ENCODE data around the gene HOXA6. TPM values are rescaled to one million over a fixed set of nuclear protein-coding genes. Genes with fewer than 3 reads are reported as not detected.

The HOXA6 gene
- total and polyA plus RNA-seq, 2 donors (not counting 3 experiments of a cell fraction or from before 2014, with no cell fraction given), result 10.0 to 20.7 TPM

DNA sequence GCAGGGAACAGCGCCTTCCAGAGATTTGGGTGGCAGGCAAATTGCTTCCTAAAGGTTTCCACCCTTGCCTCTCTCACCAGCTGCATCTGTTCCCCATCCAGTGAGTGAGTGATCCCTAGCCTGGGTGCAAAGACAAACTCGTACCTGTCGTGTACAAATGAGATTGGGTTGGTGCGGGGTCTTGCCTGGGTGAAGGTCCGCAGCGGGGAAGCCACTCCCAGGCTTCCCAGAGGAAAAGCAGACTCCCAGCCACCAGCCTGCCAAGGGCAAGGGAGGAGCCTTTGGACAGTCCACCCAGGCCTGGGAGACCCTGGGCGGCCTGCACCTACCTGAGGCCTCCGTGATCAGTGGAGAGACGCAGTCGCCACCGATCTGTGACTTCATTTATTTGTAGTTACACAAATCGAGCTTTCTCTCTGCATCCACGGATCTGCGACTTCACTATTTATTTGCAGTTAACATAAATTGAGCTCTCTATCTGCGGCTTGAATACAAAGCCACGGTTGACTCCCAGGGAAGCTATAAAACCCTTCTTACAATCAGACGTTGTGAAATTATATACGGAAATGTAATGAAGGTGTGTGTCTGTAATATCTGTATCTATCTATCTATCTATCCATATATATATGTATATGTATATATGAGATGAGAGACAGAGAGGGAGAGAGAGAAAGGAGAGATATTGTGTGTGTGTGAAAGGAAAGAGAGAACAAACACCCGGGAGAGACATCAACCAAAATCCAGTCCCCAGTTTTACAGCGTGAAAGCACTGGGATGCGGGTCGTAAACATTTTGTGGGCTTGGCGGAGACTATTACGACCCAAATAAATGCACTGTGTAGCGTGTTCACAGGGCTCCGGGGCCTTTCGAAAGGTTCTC is 11.9 kb upstream of the HOXA6 start:
- H4K20me1 ChIP-seq (replicated peaks; ENCODE audit: control insufficient read depth, extremely low read depth, insufficient read depth, low read length), result no peaks in the 10 kb centered on the region
- H3K9ac ChIP-seq (replicated peaks; ENCODE audit: extremely low read depth, insufficient read depth, low read length), result peak overlapping the region; percentile 78
- H3K36me3 ChIP-seq (ENCODE audit: control insufficient read depth in 2 of 2, extremely low read depth in 1 of 2, insufficient read depth in 2 of 2, low read length in 2 of 2), result peaks cover 3 to 7% of the 10 kb centered on the region in 2 experiments
- H3K27ac ChIP-seq (ENCODE audit: insufficient read depth, low read depth, low read length), result peak overlapping the region; percentile 69
- no peaks in the 10 kb centered on the region for H3K9me3 ChIP-seq (replicated peaks; ENCODE audit: control insufficient read depth, insufficient read depth, low read length)
- peaks cover 53% of the 10 kb centered on the region for H3K4me1 ChIP-seq (ENCODE audit: control insufficient read depth, extremely low read depth, insufficient read depth, low read length)
- POLR2A ChIA-PET, result interaction anchor here (0.9 to 1.2 kb wide), 3 partner anchors 9 to 11 kb away, joined by 3 to 4 read pairs (median 3); no protein-coding TSS in a partner anchor
- FAIRE-seq, result peak; percentile 59
- H3K4me2 ChIP-seq (ENCODE audit: insufficient read depth, low read length), result peak overlapping the region; percentile 74
- peaks cover 78% of the 10 kb centered on the region for H3K79me2 ChIP-seq (ENCODE audit: control insufficient read depth, insufficient read depth, low read length)
- H3K9me1 ChIP-seq (replicated peaks; ENCODE audit: control insufficient read depth, extremely low read depth, insufficient read depth, low read length), result no peaks in the 10 kb centered on the region
- peak; percentile 74 for DNase-seq (ENCODE audit: low read depth, low spot score)
- H3K4me3 ChIP-seq (replicated peaks in 1 of 3; ENCODE audit: insufficient read depth in 1 of 3, low read depth in 1 of 3, low read length in 3 of 3), result peak overlapping the region in 2 of 3 experiments; percentile 44 to 63
- TF ChIP-seq FOS (IDR thresholded peaks at IDR 0.05; ENCODE audit: borderline replicate concordance, insufficient read depth, low read length), result no peak
- TF ChIP-seq JUN (IDR thresholded peaks at IDR 0.05; ENCODE audit: borderline replicate concordance, insufficient read depth, insufficient read length, low read depth), result no peak
- no peak for TF ChIP-seq POLR2A (IDR thresholded peaks at IDR 0.05; ENCODE audit: low read depth, low read length)
- TF ChIP-seq EZH2 (IDR thresholded peaks at IDR 0.05; ENCODE audit: borderline replicate concordance, low read depth, low read length, severe bottlenecking), result no peak
- TF ChIP-seq, protein P1, sequence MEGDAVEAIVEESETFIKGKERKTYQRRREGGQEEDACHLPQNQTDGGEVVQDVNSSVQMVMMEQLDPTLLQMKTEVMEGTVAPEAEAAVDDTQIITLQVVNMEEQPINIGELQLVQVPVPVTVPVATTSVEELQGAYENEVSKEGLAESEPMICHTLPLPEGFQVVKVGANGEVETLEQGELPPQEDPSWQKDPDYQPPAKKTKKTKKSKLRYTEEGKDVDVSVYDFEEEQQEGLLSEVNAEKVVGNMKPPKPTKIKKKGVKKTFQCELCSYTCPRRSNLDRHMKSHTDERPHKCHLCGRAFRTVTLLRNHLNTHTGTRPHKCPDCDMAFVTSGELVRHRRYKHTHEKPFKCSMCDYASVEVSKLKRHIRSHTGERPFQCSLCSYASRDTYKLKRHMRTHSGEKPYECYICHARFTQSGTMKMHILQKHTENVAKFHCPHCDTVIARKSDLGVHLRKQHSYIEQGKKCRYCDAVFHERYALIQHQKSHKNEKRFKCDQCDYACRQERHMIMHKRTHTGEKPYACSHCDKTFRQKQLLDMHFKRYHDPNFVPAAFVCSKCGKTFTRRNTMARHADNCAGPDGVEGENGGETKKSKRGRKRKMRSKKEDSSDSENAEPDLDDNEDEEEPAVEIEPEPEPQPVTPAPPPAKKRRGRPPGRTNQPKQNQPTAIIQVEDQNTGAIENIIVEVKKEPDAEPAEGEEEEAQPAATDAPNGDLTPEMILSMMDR (IDR thresholded peaks at IDR 0.05; ENCODE audit: extremely low read depth in 1 of 2, insufficient read depth in 1 of 2, low read depth in 1 of 2, low read length in 2 of 2), result no peak
- TF ChIP-seq GATA2 (IDR thresholded peaks at IDR 0.05; ENCODE audit: insufficient read depth, insufficient read length, low read depth, low read length), result no peak
- TF ChIP-seq, protein P2, sequence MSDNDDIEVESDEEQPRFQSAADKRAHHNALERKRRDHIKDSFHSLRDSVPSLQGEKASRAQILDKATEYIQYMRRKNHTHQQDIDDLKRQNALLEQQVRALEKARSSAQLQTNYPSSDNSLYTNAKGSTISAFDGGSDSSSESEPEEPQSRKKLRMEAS (IDR thresholded peaks at IDR 0.05; ENCODE audit: insufficient read depth, insufficient read length), result no peak
- no peak for TF ChIP-seq MYC (IDR thresholded peaks at IDR 0.05; ENCODE audit: low read depth, low read length)
- no peak for TF ChIP-seq POLR2AphosphoS5 (IDR thresholded peaks at IDR 0.05; ENCODE audit: insufficient read depth, low read depth, low read length)
- no peaks in the 10 kb centered on the region for H3K27me3 ChIP-seq (ENCODE audit: control insufficient read depth in 2 of 2, insufficient read depth in 2 of 2, low read length in 2 of 2)
- BruUV-seq (replicated peaks), result no TSS peak
- CTCF ChIA-PET, result interaction anchor here (0.7 to 4.1 kb wide), 19 partner anchors 9 to 1267 kb away, joined by 3 to 48 read pairs (median 4); partner anchors contain the start of genes HOXA5 and HOXA6
- peak overlapping the region; percentile 33 for H2AFZ ChIP-seq (ENCODE audit: low read depth, low read length)
- dilution Hi-C loops (cut with MboI; ENCODE audit: extremely low pct_ligation_motif_present, low sequenced_read_pairs) (loop anchor here (10.0 to 25.0 kb wide), 3 partner anchors 305 to 972 kb away; no protein-coding TSS in a partner anchor), intact Hi-C loops (cut with micrococcal nuclease) (loop anchor here (1.0 to 5.0 kb wide), 7 partner anchors 8 to 1767 kb away; partner anchors contain the start of genes CBX3 and HNRNPA2B1)

All from endothelial cell of umbilical vein (primary cell).